SK-N-SH (cell line): ENCODE results near the gene CDH11. TPM values are rescaled to one million over a fixed set of nuclear protein-coding genes. Genes with fewer than 3 reads are reported as not detected.

Source experiments
- CTCF ChIA-PET: fragments of 300-600, 350-600 bp; formaldehyde crosslinking; extraction: SDS; loops from one replicate; lab custom pipeline; 2021; lab: Yijun Ruan, JAX
- POLR2A ChIA-PET: fragments of 350-600 bp; sonication (Branson Sonifier 250); formaldehyde crosslinking; extraction: SDS; loops from one replicate; lab custom pipeline; 2020; ENCODE audit warnings: antibody characterized with exemption, inconsistent platforms; lab: Yijun Ruan, JAX
- DNase-seq: peaks from one replicate; pipeline ENCODE4 v3.0.0; 2012
- H2AFZ ChIP-seq: fragments of 200-600 bp; sonication (generic); 2 replicates; pipeline ENCODE4 v1.8.1; 2016; ENCODE audit warnings: antibody characterized with exemption, mild to moderate bottlenecking, low read depth
- H3F3A ChIP-seq: fragments of 200-600 bp; sonication (generic); replicated peaks from 2 replicates; pipeline ENCODE3; 2016; ENCODE audit warnings: antibody characterized with exemption, mild to moderate bottlenecking; ENCODE audit not compliant: insufficient read depth
- H3K27ac ChIP-seq, 2 experiments: fragments of 200-500 bp in 1 of 2; fragments of 200-600 bp in 1 of 2; sonication (Bioruptor generic) in 1 of 2; sonication (generic), shearing (Covaris generic) in 1 of 2; 2 replicates each; pipeline versions ENCODE4 v1.5.1 to v1.6.1; 2014 to 2016; ENCODE audit warnings: low read depth in 2 of 2, inconsistent platforms in 1 of 2, low read length in 1 of 2, mild to moderate bottlenecking in 1 of 2, mixed read lengths in 1 of 2
- H3K27me3 ChIP-seq: fragments of 200-600 bp; sonication (generic), shearing (Covaris generic); 2 replicates; pipeline ENCODE4 v1.6.1; 2016; ENCODE audit warnings: mixed run types; ENCODE audit not compliant: insufficient read depth
- H3K36me3 ChIP-seq, 2 experiments: fragments of 200-500 bp in 1 of 2; fragments of 200-600 bp in 1 of 2; sonication (Bioruptor generic) in 1 of 2; sonication (generic) in 1 of 2; replicated peaks in 1 of 2; 2 replicates each; pipeline versions ENCODE3 to v1.5.1; 2014 to 2016; ENCODE audit warnings: low read length in 1 of 2, mild to moderate bottlenecking in 1 of 2; ENCODE audit not compliant: insufficient read depth in 2 of 2, control insufficient read depth in 1 of 2
- H3K4me1 ChIP-seq, 2 experiments: fragments of 200-500 bp in 1 of 2; fragments of 200-600 bp in 1 of 2; sonication (Bioruptor generic) in 1 of 2; sonication (generic), shearing (Covaris generic) in 1 of 2; 2 replicates each; pipeline versions ENCODE4 v1.5.1 to v1.6.1; 2014 to 2016; ENCODE audit warnings: low read depth in 1 of 2, low read length in 1 of 2, mixed run types in 1 of 2; ENCODE audit not compliant: insufficient read depth in 2 of 2, control insufficient read depth in 1 of 2
- H3K4me2 ChIP-seq: fragments of 200-600 bp; sonication (generic), shearing (Covaris generic); 2 replicates; pipeline ENCODE4 v1.6.1; 2017; ENCODE audit warnings: mixed run types
- H3K4me3 ChIP-seq, 2 experiments: fragments of 200-500 bp in 1 of 2; fragments of 200-600 bp in 1 of 2; sonication (Bioruptor generic) in 1 of 2; sonication (generic), shearing (Covaris generic) in 1 of 2; 2 replicates each; pipeline versions ENCODE4 v1.5.1 to v1.8.1; 2014 to 2016; ENCODE audit warnings: low read depth in 2 of 2, inconsistent platforms in 1 of 2, low read length in 1 of 2, mild to moderate bottlenecking in 1 of 2, mixed read lengths in 1 of 2, moderate library complexity in 1 of 2
- H3K79me2 ChIP-seq: fragments of 200-600 bp; sonication (generic); 2 replicates; pipeline ENCODE4 v1.8.1; 2017; ENCODE audit warnings: mild to moderate bottlenecking; ENCODE audit not compliant: insufficient read depth
- H3K9ac ChIP-seq: fragments of 200-600 bp; sonication (generic); 2 replicates; pipeline ENCODE4 v1.6.1; 2017; ENCODE audit warnings: mixed run types
- H3K9me2 ChIP-seq: fragments of 200-600 bp; sonication (generic); 2 replicates; pipeline ENCODE4 v1.6.1; 2017; ENCODE audit warnings: mixed run types
- H3K9me3 ChIP-seq: fragments of 200-600 bp; sonication (generic); 2 replicates; pipeline ENCODE4 v1.6.1; 2017; ENCODE audit warnings: mixed run types, mild to moderate bottlenecking, moderate library complexity
- H4K20me1 ChIP-seq: fragments of 200-600 bp; sonication (generic); 2 replicates; pipeline ENCODE4 v1.6.1; 2017; ENCODE audit warnings: mild to moderate bottlenecking, mixed run types; ENCODE audit not compliant: insufficient read depth
- EP300 ChIP-seq, 2 experiments: IDR thresholded peaks; 2 replicates each; pipeline versions ENCODE4 v1.4.0 to v1.6.1; 2012; ENCODE audit warnings: borderline replicate concordance in 1 of 2, low read depth in 1 of 2, low read length in 1 of 2
- FOSL2 ChIP-seq: IDR thresholded peaks from 2 replicates; pipeline ENCODE4 v1.4.0; 2012; ENCODE audit warnings: low read depth, mild to moderate bottlenecking, moderate library complexity, borderline replicate concordance
- FOXJ3 ChIP-seq: sonication (generic); formaldehyde crosslinking; IDR thresholded peaks from 2 replicates; pipeline ENCODE4 v1.5.1; 2020; ENCODE audit warnings: mild to moderate bottlenecking, missing genetic modification reagents
- GABPA ChIP-seq: IDR thresholded peaks from 2 replicates; pipeline ENCODE4 v1.4.0; 2012; ENCODE audit warnings: low read depth, mild to moderate bottlenecking
- REST ChIP-seq: IDR thresholded peaks from 2 replicates; pipeline ENCODE4 v1.6.1; 2012; ENCODE audit warnings: mild to moderate bottlenecking, low read depth, low read length, moderate library complexity
- RFX5 ChIP-seq: IDR thresholded peaks from 2 replicates; pipeline ENCODE4 v1.6.1; 2012; ENCODE audit warnings: mild to moderate bottlenecking, improper control_type of control experiment, low read length
- RXRA ChIP-seq: IDR thresholded peaks from 2 replicates; pipeline ENCODE4 v1.4.0; 2012; ENCODE audit warnings: low read depth, mild to moderate bottlenecking, borderline replicate concordance
- SIN3A ChIP-seq: IDR thresholded peaks from 2 replicates; pipeline ENCODE4 v1.6.1; 2012; ENCODE audit warnings: low read depth, mild to moderate bottlenecking, low read length, moderate library complexity, borderline replicate concordance
- SMC3 ChIP-seq: IDR thresholded peaks from 2 replicates; pipeline ENCODE4 v1.6.1; 2012; ENCODE audit warnings: low read depth, low read length, improper control_type of control experiment
- TAF1 ChIP-seq: IDR thresholded peaks from 2 replicates; pipeline ENCODE4 v1.6.1; 2012; ENCODE audit warnings: low read depth, mild to moderate bottlenecking, low read length, moderate library complexity, borderline replicate concordance
- USF1 ChIP-seq: IDR thresholded peaks from 2 replicates; pipeline ENCODE4 v1.4.0; 2012; ENCODE audit warnings: low read depth, borderline replicate concordance
- YY1 ChIP-seq: IDR thresholded peaks from 2 replicates; pipeline ENCODE4 v1.4.0; 2012; ENCODE audit warnings: low read depth, mild to moderate bottlenecking
- WGBS: methylation state at CpG from one replicate; pipeline ENCODE4 v1.1.6; 2017; ENCODE audit warnings: low lambda C conversion rate; 5-methylcytosine and 5-hydroxymethylcytosine counted together
- polyA plus RNA-seq, 3 experiments: library from polyadenylated mRNA; depleted of rRNA; stranded (reverse); fragments of >200 nt; gene quantifications; 2 replicates each; pipeline ENCODE4 v1.2.3, GENCODE V29; 2012
- TF ChIP-seq, protein P1 (sequence below): fragments of 200-600 bp; sonication (generic); IDR thresholded peaks from 2 replicates; pipeline ENCODE4 v1.6.1; 2017; ENCODE audit warnings: antibody characterized with exemption, mild to moderate bottlenecking, moderate library complexity

The CDH11 gene
- polyA plus RNA-seq, 1 of the 3 experiments (the other 2 are of a cell fraction): 269 TPM

DNA sequence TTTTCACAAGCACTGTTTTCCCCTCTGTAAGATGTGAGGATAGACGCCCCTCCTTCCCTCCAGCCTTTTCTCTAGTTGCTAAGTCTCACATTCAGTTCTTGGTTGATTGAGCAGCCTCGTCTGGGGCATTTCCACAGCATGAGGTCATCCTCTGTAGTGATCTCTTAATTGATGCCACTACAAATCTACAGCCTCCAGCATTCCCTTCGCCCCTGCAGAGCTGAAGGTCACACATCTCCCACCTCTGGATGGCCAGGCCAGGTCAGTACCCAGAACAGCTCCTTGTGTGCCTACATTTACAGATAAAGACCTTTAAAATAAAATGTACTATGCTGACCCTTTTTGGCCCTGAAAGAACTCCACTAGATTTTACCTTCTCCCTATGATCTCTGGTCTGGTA, 32.5 kb upstream of the CDH11 start:
- no peak overlapping the region for H3K27ac ChIP-seq
- no peaks in the 10 kb centered on the region for H3K4me1 ChIP-seq
- no peak overlapping the region for H3K4me3 ChIP-seq
- no peak for DNase-seq
- TF ChIP-seq EP300 (IDR thresholded peaks at IDR 0.05; ENCODE audit: borderline replicate concordance in 1 of 2, low read depth in 1 of 2, low read length in 1 of 2) (no peak), REST (peak; percentile 85), RFX5 (no peak)
- H2AFZ ChIP-seq: no peak overlapping the region
- H3K79me2 ChIP-seq: no peaks in the 10 kb centered on the region
- no peaks in the 10 kb centered on the region for H4K20me1 ChIP-seq
- no peak overlapping the region for H3K4me2 ChIP-seq
- H3K9me2 ChIP-seq: no peaks in the 10 kb centered on the region
- no peaks in the 10 kb centered on the region for H3F3A ChIP-seq
- H3K27me3 ChIP-seq: no peaks in the 10 kb centered on the region
- no peak overlapping the region for H3K9ac ChIP-seq
- H3K36me3 ChIP-seq: no peaks in the 10 kb centered on the region
- H3K9me3 ChIP-seq: no peaks in the 10 kb centered on the region
- POLR2A ChIA-PET: no interaction called here
- CTCF ChIA-PET: no interaction called here
- 30% methylated on average over 3 of the region's 3 CpGs for WGBS

- Histone ChIP-seq H3K4me1 (no peaks in the 10 kb centered on the region), H3K9me3 (no peaks in the 10 kb centered on the region), H3K9me2 (no peaks in the 10 kb centered on the region), H3K36me3 (no peaks in the 10 kb centered on the region), H3K79me2 (no peaks in the 10 kb centered on the region), H4K20me1 (no peaks in the 10 kb centered on the region), H3K27me3 (no peaks in the 10 kb centered on the region), H3K4me3 (no peak overlapping the region), H3K4me2 (no peak overlapping the region), H2AFZ (no peak overlapping the region), H3K27ac (no peak overlapping the region), H3K9ac (no peak overlapping the region), H3F3A (no peaks in the 10 kb centered on the region)
- TF ChIP-seq TAF1 (no peak), GABPA (no peak), YY1 (no peak), USF1 (no peak), RXRA (no peak), FOXJ3 (no peak), SIN3A (no peak), SMC3 (no peak), FOSL2 (no peak)
- TF ChIP-seq, protein P1, sequence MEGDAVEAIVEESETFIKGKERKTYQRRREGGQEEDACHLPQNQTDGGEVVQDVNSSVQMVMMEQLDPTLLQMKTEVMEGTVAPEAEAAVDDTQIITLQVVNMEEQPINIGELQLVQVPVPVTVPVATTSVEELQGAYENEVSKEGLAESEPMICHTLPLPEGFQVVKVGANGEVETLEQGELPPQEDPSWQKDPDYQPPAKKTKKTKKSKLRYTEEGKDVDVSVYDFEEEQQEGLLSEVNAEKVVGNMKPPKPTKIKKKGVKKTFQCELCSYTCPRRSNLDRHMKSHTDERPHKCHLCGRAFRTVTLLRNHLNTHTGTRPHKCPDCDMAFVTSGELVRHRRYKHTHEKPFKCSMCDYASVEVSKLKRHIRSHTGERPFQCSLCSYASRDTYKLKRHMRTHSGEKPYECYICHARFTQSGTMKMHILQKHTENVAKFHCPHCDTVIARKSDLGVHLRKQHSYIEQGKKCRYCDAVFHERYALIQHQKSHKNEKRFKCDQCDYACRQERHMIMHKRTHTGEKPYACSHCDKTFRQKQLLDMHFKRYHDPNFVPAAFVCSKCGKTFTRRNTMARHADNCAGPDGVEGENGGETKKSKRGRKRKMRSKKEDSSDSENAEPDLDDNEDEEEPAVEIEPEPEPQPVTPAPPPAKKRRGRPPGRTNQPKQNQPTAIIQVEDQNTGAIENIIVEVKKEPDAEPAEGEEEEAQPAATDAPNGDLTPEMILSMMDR: no peak
- WGBS: 56% methylated on average over 1 of the region's 1 CpG
- ChIA-PET CTCF (no interaction called here), POLR2A (no interaction called here)
- DNase-seq: no peak
Measured at GRCh38 chr16:65153365-65154105, 31.7 kb upstream of the CDH11 start.
